ENCODE results near the gene NPLOC4.

Gene NPLOC4

DNA sequence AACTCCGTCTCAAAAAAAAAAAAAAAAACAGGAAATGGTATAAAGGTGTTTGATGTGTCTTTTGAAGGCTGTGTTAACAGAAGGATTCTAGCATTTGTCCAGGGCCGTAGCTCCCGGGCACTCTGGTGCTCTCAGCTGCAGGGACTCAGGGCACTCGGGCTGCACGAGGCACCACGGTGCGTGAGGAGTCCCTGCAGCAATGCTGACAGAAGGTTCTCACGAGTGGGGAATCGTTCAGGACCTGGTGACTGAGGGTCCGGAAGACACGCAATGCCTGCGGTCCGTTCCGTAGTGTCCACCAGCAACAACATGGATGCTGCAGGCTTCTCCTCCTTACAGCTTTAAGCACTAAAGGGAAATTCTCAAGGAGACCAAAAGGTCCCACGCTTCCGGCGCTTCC lies 72.1 kb downstream of the NPLOC4 start:
- DNase-seq (ENCODE audit: low read depth): no peak

DNA sequence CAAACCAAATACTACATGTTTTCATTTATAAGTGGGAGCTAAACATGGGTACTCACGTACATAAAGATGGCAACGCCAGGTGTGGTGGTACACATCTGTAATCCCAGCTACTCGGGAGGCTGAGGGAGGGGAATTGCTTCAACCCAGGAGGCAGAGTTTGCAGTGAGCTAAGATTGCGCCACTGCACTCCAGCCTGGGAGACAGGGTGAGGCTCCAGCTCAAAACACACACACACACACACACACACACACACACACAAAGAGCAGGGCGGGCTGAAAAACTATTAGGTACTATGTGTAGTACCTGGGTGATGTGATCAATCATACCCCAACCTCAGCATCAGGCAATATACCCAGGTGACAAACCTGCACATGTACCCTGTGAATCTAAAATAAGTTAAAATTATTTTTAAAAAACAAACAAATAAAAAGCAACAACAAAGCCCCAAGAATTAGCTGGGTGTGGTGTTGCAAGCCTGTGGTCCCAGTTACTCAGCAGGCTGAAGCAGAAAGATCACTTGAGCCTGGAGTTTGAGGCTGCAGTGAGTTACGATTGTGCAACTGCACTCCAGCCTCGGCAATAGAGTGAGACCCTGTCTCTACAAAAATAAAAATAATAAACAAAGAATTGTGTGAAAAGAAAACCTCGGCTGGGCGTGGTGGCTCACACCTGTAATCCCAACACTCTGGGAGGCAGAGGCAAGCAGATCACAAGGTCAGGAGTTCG lies 72.9 kb downstream of the NPLOC4 start:
- DNase-seq (ENCODE audit: low read depth): no peak

DNA sequence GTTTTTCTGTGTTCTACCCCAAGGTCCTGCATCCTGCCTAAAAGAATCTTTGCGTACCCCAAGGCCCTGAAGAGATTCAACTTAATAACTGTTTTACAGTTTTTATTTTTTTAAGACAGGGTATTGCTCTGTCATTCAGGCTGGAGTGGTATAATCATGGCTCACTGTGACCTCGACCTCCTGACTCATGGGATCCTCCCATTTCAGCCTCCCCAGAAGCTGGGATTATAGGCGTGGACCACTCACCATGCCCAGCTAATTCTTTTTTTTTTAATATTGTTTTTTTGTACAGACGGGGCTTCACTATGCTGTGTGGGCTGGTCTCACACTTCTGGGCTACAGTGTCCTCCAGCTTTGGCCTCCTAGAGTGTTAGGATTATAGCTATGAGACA lies 75.4 kb downstream of the NPLOC4 start:
- DNase-seq (ENCODE audit: low read depth): no peak

DNA sequence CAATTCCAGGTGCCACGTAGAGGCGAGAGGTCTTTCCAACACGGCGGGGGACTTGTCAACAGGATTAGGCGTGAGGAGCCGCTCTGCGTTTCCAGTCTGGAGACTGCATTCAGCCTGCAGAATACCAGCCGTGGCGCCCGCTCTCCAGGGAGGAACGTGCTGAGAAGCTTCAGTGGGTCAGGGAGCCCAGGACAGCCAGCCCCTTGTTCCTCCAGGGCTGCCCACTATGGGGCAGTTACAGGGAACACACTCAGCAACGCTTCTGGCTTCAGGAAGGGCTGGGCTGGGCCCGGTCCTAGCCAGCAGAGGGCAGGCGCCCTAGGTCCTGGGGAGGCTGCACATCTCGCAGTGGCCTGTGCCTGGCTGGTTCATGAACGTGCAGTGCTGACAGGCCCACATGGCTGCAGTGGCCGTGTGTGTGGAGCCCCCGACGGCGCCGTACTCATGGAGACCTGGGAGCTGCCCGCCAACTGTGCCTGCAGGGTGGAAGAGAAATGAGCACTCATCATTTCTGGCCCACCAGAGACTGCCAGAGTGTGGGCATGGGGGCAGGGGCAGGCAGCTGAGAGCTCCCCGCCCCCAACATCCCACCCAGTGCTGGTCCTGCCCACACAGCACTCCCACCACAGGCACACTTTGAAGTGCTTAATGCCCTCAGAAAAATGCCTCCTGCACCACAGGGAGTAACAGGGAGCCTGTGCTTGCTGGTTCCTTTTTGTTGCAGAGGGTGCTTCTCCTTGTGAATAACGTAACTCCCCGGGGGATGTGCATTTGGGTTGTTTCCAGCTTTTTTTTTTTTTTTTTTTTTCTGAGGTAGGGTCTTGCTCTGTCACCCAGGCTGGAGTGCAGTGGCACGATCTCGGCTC lies 77.7 kb downstream of the NPLOC4 start:
- DNase-seq (ENCODE audit: low read depth): no peak

DNA sequence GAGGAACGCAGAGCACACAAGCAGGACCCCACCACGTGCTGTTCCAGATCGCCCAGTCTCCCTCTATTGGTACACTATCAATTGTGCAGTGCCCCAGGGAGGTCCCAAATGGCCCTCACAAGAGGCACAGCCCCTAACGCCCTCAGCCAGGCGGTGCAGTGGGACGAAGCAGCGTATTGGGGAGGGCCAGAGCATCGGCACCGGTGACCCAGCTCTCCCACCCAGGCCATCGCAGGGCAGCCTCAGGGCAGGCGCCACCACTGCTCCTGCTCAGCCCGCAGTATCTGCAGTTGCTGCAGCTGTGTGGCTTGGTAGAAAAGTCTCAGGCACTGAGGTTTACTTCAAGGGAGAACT lies 78.8 kb downstream of the NPLOC4 start:
- no peak for DNase-seq (ENCODE audit: low read depth)

DNA sequence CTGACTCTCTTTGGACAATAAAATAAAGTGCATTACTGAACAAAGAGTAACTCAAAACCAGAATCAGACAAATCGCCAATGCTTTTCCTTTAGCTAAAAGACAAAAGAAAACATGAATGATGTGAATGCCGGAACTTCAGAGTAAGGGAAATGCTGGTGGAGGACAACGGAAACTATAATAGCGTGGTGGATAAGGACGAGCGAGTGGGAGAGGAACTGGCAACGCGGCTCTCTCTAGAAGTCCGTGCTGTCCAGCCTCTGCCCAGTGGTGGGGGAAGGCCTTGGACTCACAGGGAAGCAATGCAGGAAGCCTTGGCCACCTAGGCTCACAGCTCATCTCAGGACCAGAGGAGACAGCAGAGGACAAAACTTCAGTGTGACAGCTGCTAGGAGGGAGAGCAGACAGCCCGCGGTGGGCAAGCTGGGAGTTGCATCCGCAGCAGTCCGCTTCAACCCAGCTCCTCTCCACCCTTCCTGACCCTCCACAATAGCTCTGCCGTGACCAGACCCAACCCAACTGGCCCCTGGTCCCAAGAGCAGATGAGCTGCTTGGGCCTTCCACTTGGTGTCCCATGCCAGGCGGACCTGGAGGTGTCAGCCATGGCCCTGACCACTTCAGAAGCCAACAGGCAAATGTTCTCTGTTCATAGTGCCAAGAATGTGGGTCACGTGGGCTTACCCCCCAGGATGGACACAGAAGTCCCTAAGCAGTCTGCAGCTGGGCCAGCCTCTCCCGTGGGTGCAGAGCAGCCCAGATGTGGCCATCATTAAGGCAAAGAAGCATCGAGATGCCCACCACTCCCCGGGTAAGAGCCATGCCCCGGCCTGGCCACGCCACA lies 79.4 kb downstream of the NPLOC4 start:
- no peak for DNase-seq (ENCODE audit: low read depth)

DNA sequence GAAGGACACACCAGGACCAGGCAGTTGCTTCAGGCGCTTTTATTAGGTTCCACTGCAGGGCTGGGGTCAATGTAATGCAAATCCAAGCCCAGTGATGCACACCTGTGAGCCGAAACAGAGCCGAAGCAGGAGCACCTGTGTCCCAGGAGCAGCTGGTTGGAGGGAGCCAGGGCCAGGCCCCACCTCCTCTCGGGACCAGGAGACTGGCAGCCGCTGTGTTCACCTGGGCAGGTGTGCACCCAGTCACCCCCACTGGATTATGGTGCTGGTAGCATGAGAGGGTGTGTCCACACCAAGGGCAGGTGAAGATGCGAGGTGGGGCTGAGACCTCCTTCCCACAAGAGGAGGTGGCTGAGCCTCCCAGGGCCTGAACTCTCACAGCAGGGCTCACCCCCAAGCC lies 80.0 kb downstream of the NPLOC4 start:
- no peak for DNase-seq (ENCODE audit: low read depth)

DNA sequence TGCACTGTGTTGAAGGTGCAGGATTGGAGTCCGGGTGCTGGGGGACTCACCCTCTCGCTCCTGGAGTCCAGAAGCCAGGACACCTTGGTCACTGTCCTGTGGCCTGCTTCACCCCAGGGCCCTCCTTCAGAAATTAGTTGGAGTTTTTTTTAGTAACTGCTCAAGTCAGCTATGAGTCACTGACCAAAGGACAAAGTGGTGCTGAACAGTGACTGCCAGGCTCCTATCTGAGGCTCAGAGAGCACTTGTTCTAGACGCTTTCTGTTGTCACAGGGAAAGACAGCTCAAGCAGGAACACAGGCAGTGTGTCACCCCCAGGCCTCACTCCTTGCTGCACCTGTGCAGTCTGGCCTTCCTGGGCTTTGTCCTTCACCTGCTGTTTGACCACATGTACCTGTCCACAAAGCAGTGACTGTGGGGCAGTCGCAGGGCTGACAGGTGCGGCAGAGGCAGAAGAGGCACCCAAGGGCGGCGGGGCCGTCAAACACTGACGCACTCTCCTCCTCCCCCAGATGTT lies 80.7 kb downstream of the NPLOC4 start:
- DNase-seq (ENCODE audit: low read depth): no peak

DNA sequence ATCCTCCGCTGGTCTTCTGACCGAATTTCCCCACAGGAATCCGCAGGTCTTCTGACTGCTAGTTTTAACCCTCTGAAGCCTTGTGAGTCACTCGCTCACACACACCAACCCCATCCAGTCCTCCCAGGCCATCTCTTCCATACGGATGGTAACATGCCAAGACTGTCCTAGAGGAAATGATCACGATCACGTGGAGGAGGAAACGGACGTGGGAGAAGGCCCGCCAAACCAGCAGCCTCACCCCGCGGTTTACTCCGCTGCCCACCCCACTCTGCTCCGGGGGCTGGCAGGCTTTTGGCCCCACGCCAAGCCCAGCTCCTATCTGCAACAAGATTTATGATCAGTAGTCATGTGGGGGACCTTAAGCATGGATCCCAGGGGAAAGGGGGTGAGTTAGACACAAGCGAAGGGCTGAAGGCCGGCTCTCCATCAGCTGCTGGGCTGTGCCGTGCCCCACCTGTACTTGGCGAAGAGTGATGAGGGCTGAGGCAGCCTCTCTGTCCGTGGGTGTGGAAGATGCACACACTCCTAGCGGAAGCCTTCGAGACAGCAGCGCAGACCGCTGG lies 83.2 kb downstream of the NPLOC4 start:
- DNase-seq (ENCODE audit: low read depth): no peak

DNA sequence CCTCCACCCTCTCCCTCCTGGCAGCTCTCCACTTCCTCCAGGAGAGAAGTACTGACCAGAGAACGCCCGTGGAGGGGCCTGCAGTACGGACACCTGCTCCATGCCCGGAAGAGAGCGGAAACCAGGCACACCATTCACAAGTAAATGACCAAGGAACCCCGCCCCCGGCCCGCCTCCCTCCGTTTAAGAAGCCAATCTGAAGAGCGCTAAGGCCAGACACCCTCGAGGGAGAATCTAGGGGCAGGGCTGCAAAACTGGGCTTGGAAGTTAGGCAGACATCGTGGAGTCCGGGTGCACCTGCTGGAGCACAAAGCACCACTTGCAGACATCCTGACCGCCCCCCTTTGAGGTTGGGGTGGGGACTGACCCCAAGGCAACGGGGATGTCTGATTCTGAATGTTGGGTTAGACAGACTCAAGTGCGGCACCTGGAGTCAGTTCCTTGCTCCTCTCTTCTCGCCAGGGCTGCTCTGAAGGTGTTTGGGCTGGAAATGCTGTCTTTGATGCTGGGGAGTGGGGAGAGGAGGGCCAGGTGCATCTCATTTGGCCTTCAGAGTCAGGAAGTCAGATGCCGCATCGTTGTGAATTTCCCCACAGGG lies 83.8 kb downstream of the NPLOC4 start:
- DNase-seq (ENCODE audit: low read depth): peak; percentile 57

DNA sequence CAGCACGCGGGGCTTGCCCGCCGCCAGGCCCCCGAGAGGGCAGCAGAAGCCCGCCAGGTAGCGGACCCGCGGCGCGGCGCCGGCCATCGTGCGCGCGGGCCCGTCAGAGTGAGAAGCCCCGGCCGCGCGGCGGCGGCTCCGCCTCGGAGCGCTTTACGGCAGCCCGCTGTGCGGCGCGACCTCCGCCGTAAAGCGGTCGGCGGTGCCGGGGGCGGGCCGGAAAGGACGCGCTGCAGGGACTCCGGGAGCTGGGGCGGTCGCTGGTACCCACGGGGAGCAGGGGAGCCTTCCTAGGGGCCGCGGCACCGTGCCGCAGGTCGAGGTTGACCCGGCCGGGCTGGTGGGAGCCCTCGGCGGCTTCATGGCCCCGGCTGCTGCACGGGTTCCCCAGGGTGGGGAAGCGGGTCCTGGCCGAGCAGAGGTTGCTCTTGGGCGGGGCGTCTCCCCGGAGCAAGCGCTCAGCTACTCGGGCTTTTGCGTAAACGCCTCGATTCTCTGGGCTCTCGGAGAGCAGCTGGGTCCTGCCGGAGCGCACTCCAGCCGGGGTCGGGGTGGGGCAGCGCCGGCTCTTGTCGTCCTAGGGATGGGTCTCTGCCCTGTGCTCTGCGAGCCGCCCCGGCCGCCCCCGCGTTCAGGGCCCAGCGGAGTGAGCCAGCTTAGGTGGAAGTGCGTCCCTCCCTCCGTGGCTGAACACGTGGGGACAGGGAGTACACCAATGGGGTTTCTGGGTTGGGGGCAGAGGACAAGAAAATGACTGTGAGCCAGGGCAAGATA lies 84.5 kb downstream of the NPLOC4 start, which contains the start of gene FAAP100:
Gene FAAP100, minus strand, starts transcription at position 110 of the 774 bp plus-strand sequence. Its CDS starts 23 bp downstream, at position 87.
- DNase-seq (ENCODE audit: low read depth): peak; percentile 60

DNA sequence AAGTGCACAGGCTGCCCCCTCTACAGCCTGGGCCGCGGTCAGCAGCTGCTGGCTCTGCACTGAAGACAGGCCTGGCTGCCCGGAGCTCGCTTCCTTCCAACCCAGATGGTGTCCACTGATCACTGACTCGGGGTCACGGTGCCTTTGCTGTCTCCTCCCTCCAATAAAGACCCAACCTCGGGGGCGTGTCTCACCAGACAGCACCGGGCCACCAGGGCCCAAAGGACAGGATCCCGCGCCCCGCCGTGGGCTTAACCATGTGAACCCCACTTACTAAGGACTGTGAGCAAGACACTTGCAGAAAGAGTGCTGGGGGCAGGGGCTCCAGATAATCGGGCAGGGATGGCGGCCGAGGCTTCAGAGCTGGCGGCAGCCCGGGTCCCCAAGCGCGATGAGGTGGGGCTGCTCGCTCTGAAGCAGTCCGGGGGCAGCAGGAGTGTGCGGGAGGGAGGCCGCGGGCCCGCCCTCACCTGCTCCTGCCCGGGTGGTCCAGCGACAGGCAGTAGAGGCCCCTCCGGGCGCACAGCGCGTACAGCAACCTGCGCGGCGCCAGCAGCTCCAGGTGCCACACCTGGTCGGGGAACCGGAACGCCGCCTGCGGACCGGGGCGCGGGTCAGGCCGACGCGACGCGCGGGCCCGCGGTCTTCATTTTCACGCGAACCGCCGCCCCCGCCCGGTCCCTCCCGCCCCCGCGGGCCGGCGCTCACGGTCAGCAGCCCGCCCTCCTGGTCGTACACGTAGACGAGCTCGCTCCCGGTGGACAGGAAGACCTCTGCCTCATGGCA lies 85.3 kb downstream of the NPLOC4 start:
- DNase-seq (ENCODE audit: low read depth): no peak

DNA sequence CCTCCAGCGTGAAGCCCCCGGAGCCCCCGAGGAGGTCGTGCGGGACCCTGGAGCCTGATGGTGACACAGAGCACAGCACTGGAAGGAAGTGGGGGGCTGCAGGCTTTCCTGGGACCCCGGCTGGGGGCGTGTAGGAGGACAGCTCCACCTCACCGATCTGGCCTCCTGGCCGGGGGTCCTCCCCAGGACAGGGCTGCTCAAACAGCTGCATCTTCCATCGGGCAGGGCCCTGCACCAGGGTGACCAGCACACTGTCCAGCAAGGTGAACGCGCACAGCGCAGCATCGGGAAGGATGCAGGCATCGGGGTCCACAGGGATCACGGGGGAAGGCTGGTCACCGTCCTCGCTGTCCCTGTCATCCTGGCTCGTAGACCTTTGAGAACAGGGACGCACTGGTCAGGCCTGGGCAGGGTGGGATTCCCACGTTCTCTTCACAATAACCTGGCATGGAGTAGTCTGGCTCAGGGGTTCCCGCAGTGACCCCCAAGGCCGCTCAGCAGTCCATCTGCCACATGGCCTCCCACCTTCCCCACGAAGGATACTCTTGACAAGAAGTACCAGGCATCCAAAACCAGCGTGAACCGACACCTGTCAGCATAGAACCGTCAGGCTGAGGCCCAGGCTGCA lies 86.0 kb downstream of the NPLOC4 start:
- DNase-seq (ENCODE audit: low read depth): no peak

DNA sequence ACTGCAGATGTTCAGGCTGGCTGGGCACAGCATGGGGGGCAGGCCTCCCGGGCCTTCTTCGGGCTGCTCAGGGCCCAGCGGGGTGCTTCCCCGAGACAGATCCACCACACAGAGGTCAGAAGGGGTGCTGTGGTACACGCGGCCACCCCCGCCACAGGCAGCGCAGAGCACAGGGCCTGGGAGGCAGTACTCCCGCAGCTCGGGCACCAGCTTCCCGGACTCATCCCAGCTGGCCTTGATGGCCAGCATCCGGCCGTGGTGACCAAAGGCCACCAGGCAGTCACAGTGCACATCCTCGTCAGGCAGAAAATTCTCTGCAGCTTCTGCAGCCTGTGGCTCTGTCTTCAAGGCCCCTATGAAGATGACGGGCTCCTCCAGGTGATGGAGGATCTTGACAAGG lies 86.6 kb downstream of the NPLOC4 start:
- no peak for DNase-seq (ENCODE audit: low read depth)

DNA sequence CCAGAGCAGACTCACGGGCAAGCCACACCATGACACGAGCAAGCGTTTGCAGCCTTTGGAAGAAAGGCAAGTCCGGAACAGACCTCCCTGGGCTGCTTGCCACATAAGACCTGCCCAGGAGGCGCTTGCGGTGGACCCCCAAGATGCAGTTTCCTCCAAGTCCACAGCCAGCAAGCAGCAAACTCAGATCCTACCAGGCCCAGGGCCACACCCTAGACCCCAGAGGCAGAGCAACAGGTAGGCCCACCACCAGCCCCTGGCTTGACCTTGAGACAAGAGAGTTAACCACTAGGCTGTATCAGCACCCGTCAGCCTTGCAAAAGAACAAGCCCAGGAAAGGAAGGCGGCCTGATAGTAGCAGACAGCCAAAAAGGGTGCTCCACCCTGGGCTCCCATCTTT lies 87.1 kb downstream of the NPLOC4 start:
- no peak for DNase-seq (ENCODE audit: low read depth)

DNA sequence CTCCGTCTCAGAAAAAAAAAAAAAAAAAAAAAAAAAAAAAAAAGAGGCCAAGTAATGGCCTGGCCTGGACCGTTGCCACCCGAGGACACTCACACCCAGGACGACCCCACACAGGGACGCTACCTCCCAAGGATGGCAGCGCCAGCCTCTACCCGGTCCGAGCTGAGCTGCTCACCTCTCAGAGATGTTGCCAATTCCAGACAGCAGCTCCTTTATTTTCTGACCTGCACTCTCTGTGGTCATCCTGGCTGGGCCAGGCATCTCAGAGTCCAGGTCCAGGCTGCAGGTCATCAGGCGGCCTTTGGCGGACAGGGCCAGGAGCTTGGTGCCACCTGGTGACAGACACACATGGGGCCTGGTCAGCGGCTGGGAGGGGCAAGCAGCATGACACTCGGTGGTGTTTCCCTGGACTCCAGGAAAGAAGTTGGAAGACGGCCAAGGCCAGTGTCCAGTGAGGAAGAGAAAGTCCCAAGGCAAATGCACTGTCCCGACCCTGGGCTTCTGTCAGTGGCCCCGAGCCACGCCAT lies 87.8 kb downstream of the NPLOC4 start:
- no peak for DNase-seq (ENCODE audit: low read depth)

DNA sequence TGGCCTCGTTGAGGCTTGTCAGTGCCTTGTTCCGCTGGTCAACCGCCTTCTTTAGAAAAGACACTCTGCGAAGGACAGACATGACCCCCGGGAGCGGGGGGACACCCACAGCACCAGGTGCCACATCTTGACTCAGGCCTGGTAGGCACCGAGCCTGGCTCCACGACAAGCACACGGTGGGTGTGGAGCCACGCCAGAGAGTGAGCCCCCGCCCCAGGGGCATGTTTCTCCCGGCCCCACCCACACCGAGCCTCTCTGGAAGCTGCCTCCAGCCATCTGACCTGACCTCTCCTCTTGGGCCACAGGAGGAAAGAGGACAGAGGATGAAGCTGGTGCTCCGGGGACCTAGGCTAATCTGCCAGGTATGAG lies 89.3 kb downstream of the NPLOC4 start:
- DNase-seq (ENCODE audit: low read depth): no peak

DNA sequence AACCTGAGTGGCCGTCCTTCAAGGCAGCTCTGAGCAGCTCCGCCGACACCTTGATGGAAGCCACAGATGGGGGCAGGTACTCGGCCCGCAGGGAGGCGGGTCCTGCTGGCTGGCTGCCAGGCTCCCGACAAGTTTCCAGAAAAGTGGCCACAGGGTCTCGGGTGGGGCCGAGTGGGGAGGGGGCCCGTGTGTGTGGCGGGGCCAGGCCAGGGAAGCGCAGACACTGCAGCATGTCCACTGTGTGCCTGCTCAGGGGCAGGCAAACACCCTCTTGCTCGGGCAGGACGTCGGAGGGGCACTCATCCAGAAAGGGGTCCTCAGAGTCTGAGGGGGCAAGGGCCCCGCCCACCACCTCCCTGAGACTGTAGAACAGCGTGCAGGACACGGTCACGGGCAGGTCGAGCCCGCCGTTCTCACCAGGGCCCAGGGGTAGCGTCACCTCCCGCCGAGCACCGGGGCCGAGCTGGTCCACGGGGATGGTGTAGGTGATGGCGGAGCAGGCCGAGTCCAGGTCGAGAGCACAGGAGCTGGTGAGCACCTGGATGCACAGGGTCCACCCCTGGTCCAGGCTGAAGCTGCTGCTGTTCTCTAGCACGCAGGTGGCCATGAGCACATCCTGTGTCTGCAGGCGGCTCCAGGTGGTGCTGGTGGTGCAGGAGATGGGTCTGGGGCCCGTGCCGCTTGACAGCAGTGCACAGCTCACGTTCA lies 89.9 kb downstream of the NPLOC4 start:
- no peak for DNase-seq (ENCODE audit: low read depth)
